GM12892 (cell line): ENCODE measurements around the gene ATF7.

Experiments
- POLR2A ChIP-seq: IDR thresholded peaks from 2 replicates; pipeline ENCODE4 v1.6.1; 2011; ENCODE audit warnings: low read depth, low read length, control low read depth
- POLR2AphosphoS5 ChIP-seq: IDR thresholded peaks from 2 replicates; pipeline ENCODE4 v1.6.1; 2011; ENCODE audit warnings: low read depth, low read length, control low read depth
- TAF1 ChIP-seq: IDR thresholded peaks from 2 replicates; pipeline ENCODE4 v1.6.1; 2011; ENCODE audit warnings: low read depth, mild to moderate bottlenecking, control low read depth, low read length, borderline replicate concordance

- TF ChIP-seq POLR2A (no peak), POLR2AphosphoS5 (no peak), TAF1 (no peak)
These were observed 9.2 kb downstream of the ATF7 start for GRCh38 chr12:53616950-53617349.
